H1 (cell line): ENCODE measurements around the gene CC2D1A. TPM values are rescaled to one million over a fixed set of nuclear protein-coding genes. Genes with fewer than 3 reads are reported as not detected.

Experiments used
- CTCF ChIA-PET: fragments of 300-600 bp; sonication (Branson Sonifier 250); formaldehyde crosslinking; loops from one replicate; lab custom pipeline; 2021; ENCODE audit not compliant: partially characterized antibody; lab: Charles Lee
- POLR2A ChIA-PET: fragments of 300-600 bp; sonication (Branson Sonifier 250); formaldehyde crosslinking; loops from one replicate; lab custom pipeline; 2021; ENCODE audit warnings: inconsistent platforms; ENCODE audit not compliant: partially characterized antibody; lab: Charles Lee
- DNase-seq, 2 experiments: peaks; one replicate each; pipeline versions ENCODE4 v3.0.0 to v3.0.0-alpha.2; 2010 to 2022; ENCODE audit warnings: low spot score in 2 of 2, low read depth in 1 of 2, mixed read lengths in 1 of 2
- FAIRE-seq: peaks from 2 replicates; lab custom pipeline; 2011; peaks lifted over from hg19 to GRCh38; lab: Jason Lieb, UNC
- H2AFZ ChIP-seq: 2 replicates; pipeline ENCODE4 v1.8.1; 2012; ENCODE audit warnings: low read length, inconsistent platforms
- H2AK5ac ChIP-seq: 2 replicates; pipeline ENCODE4 v1.6.1; 2013; ENCODE audit warnings: low read depth, low read length
- H2BK120ac ChIP-seq: replicated peaks from 2 replicates; pipeline ENCODE3; 2013; ENCODE audit warnings: low read depth, low read length, inconsistent platforms
- H2BK12ac ChIP-seq: 2 replicates; pipeline ENCODE4 v1.6.1; 2013; ENCODE audit warnings: low read depth, low read length
- H2BK15ac ChIP-seq: 2 replicates; pipeline ENCODE4 v1.6.1; 2013; ENCODE audit warnings: low read length
- H2BK20ac ChIP-seq: 2 replicates; pipeline ENCODE4 v1.6.1; 2013; ENCODE audit warnings: low read length
- H2BK5ac ChIP-seq: 2 replicates; pipeline ENCODE4 v1.6.1; 2013; ENCODE audit warnings: low read depth, low read length
- H3K14ac ChIP-seq: 2 replicates; pipeline ENCODE4 v1.6.1; 2013; ENCODE audit warnings: inconsistent platforms; ENCODE audit not compliant: insufficient read length
- H3K18ac ChIP-seq: 2 replicates; pipeline ENCODE4 v1.6.1; 2013; ENCODE audit warnings: low read length; ENCODE audit errors: extremely low read depth
- H3K23ac ChIP-seq: 2 replicates; pipeline ENCODE4 v1.6.1; 2013; ENCODE audit warnings: inconsistent platforms; ENCODE audit not compliant: insufficient read length
- H3K23me2 ChIP-seq: 2 replicates; pipeline ENCODE4 v1.6.1; 2013; ENCODE audit warnings: low read depth, low read length
- H3K27ac ChIP-seq: 2 replicates; pipeline ENCODE4 v1.6.1; 2011; ENCODE audit warnings: low read depth, low read length, inconsistent platforms
- H3K27me3 ChIP-seq, 4 experiments: replicated peaks in 1 of 4; 1 replicate in 1 of 4; 2 replicates in 3 of 4; pipeline versions ENCODE4 v1.6.1 to v1.8.1; 2011 to 2013; ENCODE audit warnings: low read length in 3 of 4, mild to moderate bottlenecking in 3 of 4, inconsistent platforms in 2 of 4, mixed read lengths in 2 of 4, moderate library complexity in 1 of 4; ENCODE audit not compliant: control insufficient read depth in 3 of 4, insufficient read depth in 3 of 4; ENCODE audit errors: extremely low read depth in 1 of 4
- H3K36me3 ChIP-seq, 4 experiments: 2 replicates each; pipeline versions ENCODE4 v1.6.1 to v1.8.1; 2011 to 2013; ENCODE audit warnings: mild to moderate bottlenecking in 4 of 4, low read length in 3 of 4, moderate library complexity in 2 of 4, control low read depth in 1 of 4, inconsistent platforms in 1 of 4; ENCODE audit not compliant: insufficient read depth in 4 of 4, control insufficient read depth in 2 of 4
- H3K4ac ChIP-seq: replicated peaks from 2 replicates; pipeline ENCODE3; 2013; ENCODE audit warnings: low read length, low read depth, mixed read lengths, inconsistent platforms; ENCODE audit not compliant: insufficient read length
- H3K4me1 ChIP-seq, 4 experiments: replicated peaks in 1 of 4; 1 replicate in 1 of 4; 2 replicates in 3 of 4; pipeline versions ENCODE4 v1.6.1 to v1.8.1; 2011 to 2013; ENCODE audit warnings: low read length in 3 of 4, inconsistent platforms in 2 of 4, mixed read lengths in 1 of 4; ENCODE audit not compliant: insufficient read depth in 4 of 4, control insufficient read depth in 3 of 4
- H3K4me2 ChIP-seq, 2 experiments: 2 replicates each; pipeline versions ENCODE4 v1.6.1 to v1.8.1; 2011 to 2013; ENCODE audit warnings: low read depth in 2 of 2, low read length in 2 of 2, control low read depth in 1 of 2, inconsistent platforms in 1 of 2, mild to moderate bottlenecking in 1 of 2; ENCODE audit not compliant: insufficient read depth in 1 of 2
- H3K4me3 ChIP-seq, 4 experiments: fragments of 200-600, 300-600 bp in 1 of 4; sonication (generic), shearing (Covaris generic), sonication (Bioruptor Twin) in 1 of 4; 2 replicates each; pipeline versions ENCODE4 v1.5.1 to v1.8.1; 2011 to 2016; ENCODE audit warnings: low read length in 4 of 4, low read depth in 3 of 4, control low read depth in 2 of 4, inconsistent platforms in 2 of 4, mild to moderate bottlenecking in 2 of 4, mixed read lengths in 1 of 4, moderate library complexity in 1 of 4; ENCODE audit not compliant: insufficient read depth in 2 of 4; ENCODE audit errors: extremely low read depth in 1 of 4
- H3K56ac ChIP-seq: replicated peaks from 2 replicates; pipeline ENCODE3; 2013; ENCODE audit warnings: low read depth, mild to moderate bottlenecking, mixed read lengths, low read length, inconsistent platforms; ENCODE audit not compliant: insufficient read length
- H3K79me1 ChIP-seq: 2 replicates; pipeline ENCODE4 v1.6.1; 2013; ENCODE audit warnings: low read depth, low read length, control low read depth
- H3K79me2 ChIP-seq, 2 experiments: 2 replicates each; pipeline versions ENCODE4 v1.6.1 to v1.8.1; 2012 to 2013; ENCODE audit warnings: low read length in 2 of 2, mild to moderate bottlenecking in 2 of 2, inconsistent platforms in 1 of 2; ENCODE audit not compliant: insufficient read depth in 2 of 2, control insufficient read depth in 1 of 2
- H3K9ac ChIP-seq, 4 experiments: replicated peaks in 1 of 4; 1 replicate in 1 of 4; 2 replicates in 3 of 4; pipeline versions ENCODE4 v1.6.1 to v1.8.1; 2011 to 2013; ENCODE audit warnings: low read depth in 3 of 4, low read length in 3 of 4, control low read depth in 2 of 4, mild to moderate bottlenecking in 2 of 4, moderate library complexity in 2 of 4, inconsistent platforms in 1 of 4; ENCODE audit errors: extremely low read depth in 1 of 4
- H3K9me3 ChIP-seq, 2 experiments: 2 replicates each; pipeline versions ENCODE4 v1.6.1 to v1.8.1; 2012 to 2013; ENCODE audit warnings: mild to moderate bottlenecking in 2 of 2, moderate library complexity in 2 of 2, control low read depth in 1 of 2, inconsistent platforms in 1 of 2, low read depth in 1 of 2, low read length in 1 of 2, mixed read lengths in 1 of 2; ENCODE audit not compliant: insufficient read depth in 2 of 2
- H4K20me1 ChIP-seq, 2 experiments: replicated peaks in 1 of 2; 2 replicates each; pipeline versions ENCODE3 to v1.8.1; 2011 to 2013; ENCODE audit warnings: inconsistent platforms in 2 of 2, low read length in 2 of 2, mild to moderate bottlenecking in 1 of 2; ENCODE audit not compliant: insufficient read depth in 2 of 2, control insufficient read depth in 1 of 2
- H4K5ac ChIP-seq: 2 replicates; pipeline ENCODE4 v1.6.1; 2013; ENCODE audit warnings: low read length, low read depth, mixed read lengths, inconsistent platforms; ENCODE audit not compliant: insufficient read length
- H4K8ac ChIP-seq: 2 replicates; pipeline ENCODE4 v1.8.0; 2013; ENCODE audit warnings: mild to moderate bottlenecking, moderate library complexity, low read length, inconsistent platforms; ENCODE audit not compliant: insufficient read depth; ENCODE audit errors: extremely low read depth
- H4K91ac ChIP-seq: replicated peaks from 2 replicates; pipeline ENCODE3; 2013; ENCODE audit warnings: low read length, mixed read lengths, inconsistent platforms; ENCODE audit not compliant: insufficient read length
- BRCA1 ChIP-seq: IDR thresholded peaks from 2 replicates; pipeline ENCODE4 v1.6.1; 2012; ENCODE audit warnings: low read depth, low read length, improper control_type of control experiment
- CBX5 ChIP-seq: fragments of 300-800, 300-1000 bp; sonication (generic); IDR thresholded peaks from 2 replicates; pipeline ENCODE4 v1.7.1; 2016; ENCODE audit warnings: antibody characterized with exemption, low read length, low read depth
- CBX8 ChIP-seq: fragments of 300-800, 300-1000 bp; sonication (generic); IDR thresholded peaks from 2 replicates; pipeline ENCODE4 v1.7.1; 2016; ENCODE audit warnings: low read depth, low read length, borderline replicate concordance
- HDAC2 ChIP-seq, 2 experiments: fragments of 300-600 bp in 1 of 2; sonication (generic) in 1 of 2; IDR thresholded peaks; 2 replicates each; pipeline ENCODE4 v1.6.1; 2011 to 2012; ENCODE audit warnings: low read depth in 2 of 2, low read length in 2 of 2, mild to moderate bottlenecking in 2 of 2, moderate library complexity in 2 of 2, borderline replicate concordance in 1 of 2, inconsistent platforms in 1 of 2
- SRF ChIP-seq: IDR thresholded peaks from 2 replicates; pipeline ENCODE4 v1.6.1; 2011; ENCODE audit warnings: mild to moderate bottlenecking, low read depth, low read length, moderate library complexity
- TAF1 ChIP-seq: IDR thresholded peaks from 2 replicates; pipeline ENCODE4 v1.6.1; 2011; ENCODE audit warnings: mild to moderate bottlenecking, low read depth, low read length
- WGBS, 2 experiments: shearing (Covaris generic) in 1 of 2; methylation state at CpG; one replicate each; pipeline versions ENCODE4 v1.1.6 to v1.1.7; 2013 to 2015; ENCODE audit warnings: low lambda C conversion rate in 2 of 2, mixed read lengths in 2 of 2, inconsistent platforms in 1 of 2, low coverage in 1 of 2, missing lambda C conversion rate in 1 of 2; ENCODE audit not compliant: insufficient replicate concordance in 2 of 2, insufficient coverage in 1 of 2, insufficient read length in 1 of 2; ENCODE audit errors: extremely low coverage in 1 of 2, missing lambda C conversion rate in 1 of 2; 5-methylcytosine and 5-hydroxymethylcytosine counted together
- polyA plus RNA-seq, 7 experiments: library from polyadenylated mRNA; depleted of rRNA in 3 of 7; stranded (reverse) in 5 of 7; unstranded in 2 of 7; fragments of >200 nt in 5 of 7; fragments of 200-250 nt in 2 of 7; gene quantifications; 1 replicate in 5 of 7; 2 replicates in 1 of 7; 4 replicates in 1 of 7; pipeline versions ENCODE4 v1.2.1 to v1.2.3, GENCODE V29; 2011 to 2013; ENCODE audit warnings: missing spikeins in 2 of 7, mixed read lengths in 2 of 7
- total RNA-seq: library from RNA; stranded (reverse); fragmentation: NEBNext Ultra II Directional; extraction: Animal tissue kit (Norgen Biotek cat#: 25700); gene quantifications from 2 replicates; pipeline ENCODE4 v1.2.1, GENCODE V29; 2021
- TF ChIP-seq, protein P1 (sequence below): IDR thresholded peaks from 2 replicates; pipeline ENCODE4 v1.6.1; 2011; ENCODE audit warnings: low read depth, mild to moderate bottlenecking, low read length; ENCODE audit not compliant: insufficient read depth

CC2D1A gene
- total and polyA plus RNA-seq, 2 of the 8 experiments (the other 6 are each of a cell fraction or from before 2014, with no cell fraction given): 12.5 to 33.0 TPM

DNA sequence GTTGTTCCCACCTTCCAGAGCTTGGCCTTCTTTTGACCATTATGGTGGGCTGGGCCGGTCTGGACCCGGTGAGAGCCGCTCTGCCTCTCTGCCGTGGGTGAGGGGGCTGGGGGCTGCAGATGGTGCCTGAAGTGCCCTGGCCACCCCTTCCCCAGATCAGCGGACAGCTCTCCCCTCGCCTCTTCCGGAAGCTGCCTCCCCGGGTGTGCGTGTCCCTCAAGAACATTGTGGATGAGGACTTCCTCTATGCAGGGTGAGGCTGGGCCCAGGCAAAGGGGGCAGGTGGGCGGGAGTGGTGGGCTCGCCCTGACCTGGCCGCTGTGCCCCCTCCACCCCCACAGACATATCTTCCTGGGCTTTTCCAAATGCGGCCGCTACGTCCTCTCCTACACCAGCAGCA lies 48.2 kb downstream of the CC2D1A start:
- peaks cover 0 to 19% of the 10 kb centered on the region in 2 experiments; a peak in 3 of 4 replicates for H3K79me2 ChIP-seq
- no peak overlapping the region for H4K91ac ChIP-seq
- H3K27me3 ChIP-seq: no peaks in the 10 kb centered on the region
- H3K23ac ChIP-seq: no peak overlapping the region
- no peak for FAIRE-seq
- peak overlapping the region in 1 of 2 experiments; percentile 61; a peak in 1 of 4 replicates for H3K4me2 ChIP-seq
- H3K79me1 ChIP-seq: peaks cover 13% of the 10 kb centered on the region
- POLR2A ChIA-PET: interaction anchor here (0.9 to 4.3 kb wide), 14 partner anchors 8 to 103 kb away, joined by 3 to 48 read pairs (median 6); partner anchors contain the start of genes IL27RA and PODNL1
- H3K27ac ChIP-seq: no peak overlapping the region
- CTCF ChIA-PET: interaction anchor here (0.9 to 1.8 kb wide), 10 partner anchors 12 to 131 kb away, joined by 3 to 12 read pairs (median 5); partner anchors contain the start of genes C19orf67 and RFX1
- H3K4me3 ChIP-seq: no peak overlapping the region
- peaks cover 9% of the 10 kb centered on the region for H3K23me2 ChIP-seq
- no peak overlapping the region for H4K5ac ChIP-seq
- H3K9ac ChIP-seq: no peak overlapping the region
- 91% methylated on average over 14 of the region's 15 CpGs; no CpG with 5 or more reads in 1 of the 2 experiments for WGBS, 2 experiments
- no peak overlapping the region for H2BK20ac ChIP-seq
- no peak overlapping the region for H2BK12ac ChIP-seq
- peaks cover 0 to 7% (median 3%) of the 10 kb centered on the region in 4 experiments; a peak in 6 of 7 replicates for H3K4me1 ChIP-seq
- H3K14ac ChIP-seq: no peak overlapping the region
- H2BK15ac ChIP-seq: no peak overlapping the region
- TF ChIP-seq HDAC2 (IDR thresholded peaks at IDR 0.05; ENCODE audit: borderline replicate concordance in 1 of 2, low read depth in 2 of 2, low read length in 2 of 2): no peak
- no peak for TF ChIP-seq TAF1
- no peak for TF ChIP-seq SRF
- no peak for TF ChIP-seq CBX8
- TF ChIP-seq CBX5: no peak
- no peak for TF ChIP-seq BRCA1
- TF ChIP-seq, protein P1, sequence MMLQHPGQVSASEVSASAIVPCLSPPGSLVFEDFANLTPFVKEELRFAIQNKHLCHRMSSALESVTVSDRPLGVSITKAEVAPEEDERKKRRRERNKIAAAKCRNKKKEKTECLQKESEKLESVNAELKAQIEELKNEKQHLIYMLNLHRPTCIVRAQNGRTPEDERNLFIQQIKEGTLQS: no peak
- TF ChIP-seq, all 59 proteins: peak for 0
- Histone ChIP-seq H2BK5ac (0 out of 2 replicates have a peak overlapping the region, but pooled peaks have one; percentile 78), H3K36me3 (peaks cover 18 to 36% (median 29%) of the 10 kb centered on the region in 4 experiments), H2BK120ac (no peak overlapping the region), H2AK5ac (no peak overlapping the region), H3K18ac (no peak overlapping the region), H4K20me1 (peaks cover 0 to 16% of the 10 kb centered on the region in 2 experiments), H3K9me3 (no peaks in the 10 kb centered on the region), H2AFZ (no peak overlapping the region), H3K4ac (no peak overlapping the region), H4K8ac (peak overlapping the region; percentile 25; the same call in 1 of the 2 replicates), H3K56ac (peak overlapping the region; percentile 9)
- DNase-seq: no peak
